ENCODE data around the gene KCNJ13. TPM values are rescaled to one million over a fixed set of nuclear protein-coding genes. Genes with fewer than 3 reads are reported as not detected.
A peak's percentile ranks its signal among the peaks of the same experiment; 100 is the strongest.

KCNJ13 gene
- 1 to 10 TPM; 2.0 to 3.3 (median 2.4) TPM for polyA plus RNA-seq (ENCODE audit: insufficient read length in 3 of 3)
- long read RNA-seq, donor 1, result 0 reads
- long read RNA-seq, donor 2, partial matches to known transcripts, result 0 of 1 reads
- long read RNA-seq, donor 2, other reads (novel, unspliced or antisense), result 0 of 1 reads
- long read RNA-seq, donor 3, partial matches to known transcripts, result 52 of 53 reads
- long read RNA-seq, donor 3, other reads (novel, unspliced or antisense), result 0 of 53 reads
- long read RNA-seq, donor 4, partial matches to known transcripts, result 0 of 3 reads
- long read RNA-seq, donor 4, other reads (novel, unspliced or antisense), result 0 of 3 reads
- long read RNA-seq, donor 5, partial matches to known transcripts, result 0 of 1 reads
- long read RNA-seq, donor 5, other reads (novel, unspliced or antisense), result 0 of 1 reads
- long read RNA-seq, donor 6, partial matches to known transcripts, result 0 of 1 reads
- long read RNA-seq, donor 6, other reads (novel, unspliced or antisense), result 0 of 1 reads
- long read RNA-seq, donor 7, partial matches to known transcripts, result 0 of 1 reads
- long read RNA-seq, donor 7, other reads (novel, unspliced or antisense), result 0 of 1 reads
- long read RNA-seq, donor 8, result 0 reads
- long read RNA-seq, donor 9, result 0 reads
- long read RNA-seq, donor 10, result 0 reads
- long read RNA-seq, donor 11, partial matches to known transcripts, result 0 of 2 reads
- long read RNA-seq, donor 11, other reads (novel, unspliced or antisense), result 0 of 2 reads
- long read RNA-seq, donor 12, partial matches to known transcripts, result 7 of 9 reads
- long read RNA-seq, donor 12, other reads (novel, unspliced or antisense), result 0 of 9 reads
- long read RNA-seq, donor 13, partial matches to known transcripts, result 0 of 2 reads
- long read RNA-seq, donor 13, other reads (novel, unspliced or antisense), result 0 of 2 reads
- long read RNA-seq, donor 14, result 0 reads
- long read RNA-seq, donor 15, partial matches to known transcripts, result 77 of 77 reads
- long read RNA-seq, donor 15, other reads (novel, unspliced or antisense), result 0 of 77 reads
- long read RNA-seq, donor 16, partial matches to known transcripts, result 0 of 1 reads
- long read RNA-seq, donor 16, other reads (novel, unspliced or antisense), result 0 of 1 reads

GRCh38 chr2:232776435-232776834 lies at the start of gene KCNJ13:
TSS of gene KCNJ13 (minus strand) at chr2:232776565. CDS start at chr2:232771362, 5,203 bp downstream.
- DNase-seq, result peak; percentile 44

DNA sequence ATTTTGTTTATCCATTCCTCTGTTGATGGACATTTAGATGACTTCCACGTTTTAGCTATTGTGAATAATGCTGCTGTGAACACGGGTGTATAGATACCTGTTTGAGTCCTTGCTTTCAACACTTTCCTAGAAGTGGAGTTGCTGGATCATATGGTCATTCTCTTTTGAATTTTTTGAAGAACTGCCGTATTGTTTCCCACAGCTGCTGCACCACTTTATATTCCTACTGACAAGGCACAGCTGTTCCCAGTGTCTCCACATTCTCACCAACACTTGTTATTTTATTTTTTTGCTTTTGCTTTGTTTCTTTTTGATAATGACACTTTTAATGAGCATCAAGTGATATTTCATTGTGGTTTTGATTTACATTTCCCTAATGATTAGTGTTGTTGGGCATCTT lies 41.4 kb upstream of the KCNJ13 start:
- no peak for DNase-seq

- DNase-seq, result peak; percentile 51
These were observed 40.3 kb upstream of the KCNJ13 start for GRCh38 chr2:232816657-232817056.

- DNase-seq, result no peak
These were observed 39.2 kb upstream of the KCNJ13 start for GRCh38 chr2:232815569-232815968.

DNA sequence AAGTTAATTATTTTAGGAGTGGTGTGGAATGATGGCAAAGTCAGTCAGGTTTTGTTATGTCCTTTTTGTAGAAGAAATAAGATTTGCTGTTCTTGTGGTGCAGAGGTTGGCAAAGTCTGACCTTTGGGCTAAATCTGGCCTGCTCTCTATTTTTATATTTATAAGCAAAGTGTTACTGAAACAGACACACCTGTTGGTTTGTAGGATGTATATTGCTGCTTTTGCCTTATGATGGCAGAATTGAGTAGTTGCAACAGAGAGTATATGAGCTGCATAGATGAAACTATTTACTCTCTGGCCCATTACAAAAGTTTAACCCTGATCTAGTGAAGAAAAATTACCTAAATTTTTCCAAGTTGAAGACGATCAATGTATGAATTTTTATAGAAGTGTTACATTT lies 34.1 kb upstream of the KCNJ13 start:
- no peak for DNase-seq

DNA sequence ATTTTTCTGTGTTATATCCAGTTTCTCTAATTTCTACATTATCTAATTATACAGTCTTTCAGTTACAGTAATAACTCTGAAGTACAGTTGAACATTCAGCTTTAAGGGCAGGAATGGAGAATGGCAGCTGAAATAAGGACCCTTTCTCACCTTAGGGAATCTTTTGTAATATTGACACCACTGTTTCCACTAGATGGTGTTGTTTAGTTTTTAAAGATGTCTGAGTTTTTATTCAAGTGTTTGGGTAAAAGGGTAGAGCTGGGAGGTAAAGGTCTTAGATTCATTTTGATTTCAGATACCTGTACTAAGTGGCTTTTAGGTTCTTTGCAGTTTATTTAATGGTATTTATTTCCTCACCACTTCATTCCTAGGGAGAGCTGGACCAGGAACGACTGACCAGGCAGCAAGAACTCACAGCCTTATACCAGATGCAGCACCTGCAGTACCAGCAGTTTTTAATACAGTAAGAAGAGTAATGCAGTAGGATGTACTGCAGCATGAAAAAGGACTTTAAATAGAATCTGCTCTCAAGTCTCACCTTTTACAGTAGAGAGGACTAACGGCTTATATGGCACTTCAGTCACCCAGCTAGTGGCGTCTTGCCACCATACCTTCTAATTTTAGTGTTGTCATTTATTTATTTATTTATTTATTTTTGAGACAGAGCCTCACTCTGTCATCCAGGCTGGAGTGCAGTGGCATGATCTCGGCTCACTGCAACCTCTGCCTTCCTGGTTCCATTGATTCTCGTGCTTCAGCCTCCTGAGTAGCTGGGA lies 33.2 kb upstream of the KCNJ13 start:
- no peak for DNase-seq

GRCh38 chr2:232802091-232802490 lies 25.7 kb upstream of the KCNJ13 start:
- no peak for DNase-seq

GRCh38 chr2:232800166-232800565 lies 23.8 kb upstream of the KCNJ13 start:
- DNase-seq, result no peak

- no peak for DNase-seq
These were observed 21.8 kb upstream of the KCNJ13 start for GRCh38 chr2:232798187-232798586.

DNA sequence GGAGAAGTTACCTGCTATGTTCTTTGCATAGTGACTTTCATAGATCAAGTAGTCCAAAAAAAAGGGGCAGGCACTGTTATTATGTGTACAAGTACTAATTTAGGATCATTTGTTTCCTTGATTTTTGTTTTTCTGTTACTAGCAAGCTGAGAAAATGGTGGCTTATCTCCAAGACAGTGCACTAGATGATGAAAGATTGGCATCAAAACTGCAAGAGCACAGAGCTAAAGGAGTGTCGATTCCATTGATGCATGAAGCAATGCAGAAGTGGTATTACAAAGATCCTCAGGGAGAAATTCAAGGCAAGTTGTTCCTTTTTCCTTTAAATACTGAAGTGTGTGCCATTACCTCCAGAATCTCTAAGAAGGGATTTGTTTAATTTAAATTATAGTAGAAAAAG lies 19.6 kb upstream of the KCNJ13 start:
- no peak for DNase-seq

GRCh38 chr2:232794981-232795380 lies 18.6 kb upstream of the KCNJ13 start:
- no peak for DNase-seq

DNA sequence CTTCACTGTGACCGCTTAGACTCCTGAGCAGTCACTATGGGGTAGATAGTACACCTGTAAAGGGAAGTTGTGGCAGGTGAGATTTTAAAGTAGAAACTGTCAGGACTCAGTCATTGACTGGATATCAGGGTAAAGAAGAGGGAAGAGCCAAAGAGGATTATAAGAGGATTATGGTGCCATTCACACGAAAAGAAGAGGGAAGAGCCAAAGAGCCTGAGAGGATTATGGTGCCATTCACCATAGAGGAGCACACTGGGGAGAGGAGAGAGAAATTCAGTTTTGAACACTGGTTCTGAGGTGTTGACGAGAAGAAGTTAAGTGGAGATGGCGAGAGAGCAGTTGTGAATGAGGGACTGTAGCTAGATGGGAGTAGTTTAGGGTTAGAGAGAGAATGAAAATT lies 16.9 kb upstream of the KCNJ13 start:
- DNase-seq, result no peak

GRCh38 chr2:232791518-232791917 lies 15.2 kb upstream of the KCNJ13 start:
- DNase-seq, result no peak

- DNase-seq, result peak; percentile 30
These were observed 12.7 kb upstream of the KCNJ13 start for GRCh38 chr2:232789082-232789481.

GRCh38 chr2:232787806-232788205 lies 11.4 kb upstream of the KCNJ13 start:
- no peak for DNase-seq

- no peak for DNase-seq
These were observed 6.9 kb upstream of the KCNJ13 start for GRCh38 chr2:232783278-232783677.

GRCh38 chr2:232781765-232782164 lies 5.4 kb upstream of the KCNJ13 start:
- DNase-seq, result no peak

- no peak for DNase-seq
These were observed 3.6 kb upstream of the KCNJ13 start for GRCh38 chr2:232779934-232780333.

GRCh38 chr2:232779465-232779864 lies 3.1 kb upstream of the KCNJ13 start:
- no peak for DNase-seq

- no peak for DNase-seq
These were observed 911 bp upstream of the KCNJ13 start for GRCh38 chr2:232777276-232777675.

- DNase-seq, result no peak
These were observed 2.5 kb downstream of the KCNJ13 start for GRCh38 chr2:232773815-232774214.

DNA sequence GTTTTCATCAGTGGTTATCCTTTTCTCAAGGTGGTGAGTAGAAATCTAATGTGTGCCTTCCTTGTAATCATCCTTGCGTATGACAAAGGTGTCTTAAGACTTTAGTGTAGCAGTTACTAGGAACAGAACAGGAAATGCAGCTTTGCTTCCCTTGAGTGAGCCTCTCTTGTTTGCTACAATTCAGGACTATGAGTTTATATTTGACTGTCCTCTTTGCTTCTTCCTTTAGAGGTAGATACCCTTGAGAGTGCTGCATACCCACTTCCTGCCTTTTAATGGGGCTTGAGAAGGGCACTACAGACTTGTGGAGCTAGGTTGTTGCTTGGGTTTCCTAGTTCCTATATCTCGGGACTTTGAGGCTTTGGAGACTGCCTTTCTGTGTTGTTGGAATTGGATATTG lies 3.8 kb downstream of the KCNJ13 start:
- no peak for DNase-seq
